ENCODE data around the gene MRPL37.

Gene MRPL37

GRCh38 chr1:54156201-54156600 lies 43.8 kb upstream of the MRPL37 start (continued):
- TF ChIP-seq ZNF398 (tag by site-specific recombination; IDR thresholded peaks at IDR 0.05), result no peak
- no peak for TF ChIP-seq ZBTB6 (tag by site-specific recombination; IDR thresholded peaks at IDR 0.05)
- TF ChIP-seq ZNF514 (tag by site-specific recombination; IDR thresholded peaks at IDR 0.05), result no peak
- no peak for TF ChIP-seq ZNF223 (tag by site-specific recombination; IDR thresholded peaks at IDR 0.05)
- TF ChIP-seq ZNF211 (tag by site-specific recombination; IDR thresholded peaks at IDR 0.05; ENCODE audit: low read depth), result no peak
- no peak; the same call in 1 of the 2 replicates for TF ChIP-seq ZNF335 (tag by site-specific recombination; conservative IDR thresholded peaks at IDR 0.05)
- no peak for TF ChIP-seq GLIS1 (tag by site-specific recombination; IDR thresholded peaks at IDR 0.05)
- TF ChIP-seq ZNF138 (tag by site-specific recombination; IDR thresholded peaks at IDR 0.05; ENCODE audit: borderline replicate concordance), result no peak
- no peak for TF ChIP-seq MZF1 (tag by site-specific recombination; IDR thresholded peaks at IDR 0.05; ENCODE audit: borderline replicate concordance)
- TF ChIP-seq WT1 (tag by site-specific recombination; IDR thresholded peaks at IDR 0.05), result no peak
- no peak for TF ChIP-seq ZNF239 (tag by site-specific recombination; IDR thresholded peaks at IDR 0.05)
- TF ChIP-seq ZBTB20 (tag by site-specific recombination; IDR thresholded peaks at IDR 0.05), result no peak
- TF ChIP-seq, protein P1, sequence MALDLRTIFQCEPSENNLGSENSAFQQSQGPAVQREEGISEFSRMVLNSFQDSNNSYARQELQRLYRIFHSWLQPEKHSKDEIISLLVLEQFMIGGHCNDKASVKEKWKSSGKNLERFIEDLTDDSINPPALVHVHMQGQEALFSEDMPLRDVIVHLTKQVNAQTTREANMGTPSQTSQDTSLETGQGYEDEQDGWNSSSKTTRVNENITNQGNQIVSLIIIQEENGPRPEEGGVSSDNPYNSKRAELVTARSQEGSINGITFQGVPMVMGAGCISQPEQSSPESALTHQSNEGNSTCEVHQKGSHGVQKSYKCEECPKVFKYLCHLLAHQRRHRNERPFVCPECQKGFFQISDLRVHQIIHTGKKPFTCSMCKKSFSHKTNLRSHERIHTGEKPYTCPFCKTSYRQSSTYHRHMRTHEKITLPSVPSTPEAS (tag by site-specific recombination; IDR thresholded peaks at IDR 0.05), result no peak
- no peak for TF ChIP-seq HOXD13 (CRISPR knock-in tag; IDR thresholded peaks at IDR 0.05; ENCODE audit: borderline replicate concordance)
- no peak for TF ChIP-seq TSHZ1 (tag by site-specific recombination; IDR thresholded peaks at IDR 0.05; ENCODE audit: borderline replicate concordance)

DNA sequence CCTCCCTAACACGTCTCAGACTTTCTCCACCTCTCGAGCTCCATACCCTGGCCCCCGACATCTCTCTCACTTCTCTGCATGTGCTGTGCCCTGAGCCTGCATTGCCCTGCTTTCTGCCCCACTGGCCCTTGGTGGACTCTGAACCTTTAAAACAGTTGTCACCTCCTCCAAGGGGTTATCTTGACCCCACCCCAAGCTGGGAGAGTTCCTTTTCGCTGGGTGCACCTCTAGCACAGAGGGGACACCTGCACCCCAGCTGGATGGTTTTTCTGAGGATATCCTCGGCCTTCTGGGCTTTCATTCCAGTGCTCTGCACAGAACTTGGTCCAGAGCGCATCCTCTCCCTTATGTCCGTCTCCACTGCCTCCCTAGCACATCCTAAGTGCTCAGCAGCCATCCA lies 43.0 kb upstream of the MRPL37 start:
- POLR2A ChIA-PET, result no interaction called here
- Histone ChIP-seq H3K4me3 (ENCODE audit: low read depth, low read length) (no peak overlapping the region), H3K36me3 (ENCODE audit: control insufficient read depth in 2 of 2, insufficient read depth in 1 of 2, low read length in 2 of 2) (no peaks in the 10 kb centered on the region), H3K27ac (ENCODE audit: extremely low read depth, low read depth, low read length) (no peak overlapping the region), H3K9me3 (ENCODE audit: control insufficient read depth, insufficient read depth, low read depth, low read length) (no peaks in the 10 kb centered on the region), H3K4me1 (ENCODE audit: control insufficient read depth, insufficient read depth, low read length) (no peaks in the 10 kb centered on the region)
- CTCF ChIA-PET, result no interaction called here
- TF ChIP-seq ZNF600 (tag by site-specific recombination; IDR thresholded peaks at IDR 0.05) (no peak), ZSCAN23 (tag by site-specific recombination; IDR thresholded peaks at IDR 0.05) (no peak), ZNF37A (tag by site-specific recombination; IDR thresholded peaks at IDR 0.05) (no peak), AEBP2 (tag by site-specific recombination; IDR thresholded peaks at IDR 0.05; ENCODE audit: borderline replicate concordance) (no peak), ZNF654 (tag by site-specific recombination; IDR thresholded peaks at IDR 0.05; ENCODE audit: low read depth) (no peak), ZNF837 (tag by site-specific recombination; IDR thresholded peaks at IDR 0.05) (no peak)

All from HEK293 (cell line).